Ishikawa (cell line): Measurements from ENCODE around the gene SGSH.

Experiments
- CEBPB ChIP-seq: IDR thresholded peaks from 2 replicates; pipeline ENCODE4 v1.6.1; 2012
- CREB1 ChIP-seq: IDR thresholded peaks from 2 replicates; pipeline ENCODE4 v1.6.1; 2012; ENCODE audit warnings: low read depth
- FOXM1 ChIP-seq: IDR thresholded peaks from 2 replicates; pipeline ENCODE4 v1.6.1; 2012; ENCODE audit warnings: low read depth, borderline replicate concordance
- TCF12 ChIP-seq: IDR thresholded peaks from 2 replicates; pipeline ENCODE4 v1.6.1; 2012; ENCODE audit warnings: low read depth
- YY1 ChIP-seq: IDR thresholded peaks from 2 replicates; pipeline ENCODE4 v1.6.1; 2012; ENCODE audit warnings: low read depth
- TF ChIP-seq, protein P1 (sequence below): IDR thresholded peaks from 2 replicates; pipeline ENCODE4 v1.6.1; 2012
- TF ChIP-seq, protein P2 (sequence below): IDR thresholded peaks from 2 replicates; pipeline ENCODE4 v1.6.1; 2012; ENCODE audit warnings: low read depth, mild to moderate bottlenecking

- TF ChIP-seq CEBPB (no peak), YY1 (no peak), TCF12 (no peak), FOXM1 (no peak), CREB1 (no peak)
- TF ChIP-seq, protein P1, sequence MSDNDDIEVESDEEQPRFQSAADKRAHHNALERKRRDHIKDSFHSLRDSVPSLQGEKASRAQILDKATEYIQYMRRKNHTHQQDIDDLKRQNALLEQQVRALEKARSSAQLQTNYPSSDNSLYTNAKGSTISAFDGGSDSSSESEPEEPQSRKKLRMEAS = no peak
- TF ChIP-seq, protein P2, sequence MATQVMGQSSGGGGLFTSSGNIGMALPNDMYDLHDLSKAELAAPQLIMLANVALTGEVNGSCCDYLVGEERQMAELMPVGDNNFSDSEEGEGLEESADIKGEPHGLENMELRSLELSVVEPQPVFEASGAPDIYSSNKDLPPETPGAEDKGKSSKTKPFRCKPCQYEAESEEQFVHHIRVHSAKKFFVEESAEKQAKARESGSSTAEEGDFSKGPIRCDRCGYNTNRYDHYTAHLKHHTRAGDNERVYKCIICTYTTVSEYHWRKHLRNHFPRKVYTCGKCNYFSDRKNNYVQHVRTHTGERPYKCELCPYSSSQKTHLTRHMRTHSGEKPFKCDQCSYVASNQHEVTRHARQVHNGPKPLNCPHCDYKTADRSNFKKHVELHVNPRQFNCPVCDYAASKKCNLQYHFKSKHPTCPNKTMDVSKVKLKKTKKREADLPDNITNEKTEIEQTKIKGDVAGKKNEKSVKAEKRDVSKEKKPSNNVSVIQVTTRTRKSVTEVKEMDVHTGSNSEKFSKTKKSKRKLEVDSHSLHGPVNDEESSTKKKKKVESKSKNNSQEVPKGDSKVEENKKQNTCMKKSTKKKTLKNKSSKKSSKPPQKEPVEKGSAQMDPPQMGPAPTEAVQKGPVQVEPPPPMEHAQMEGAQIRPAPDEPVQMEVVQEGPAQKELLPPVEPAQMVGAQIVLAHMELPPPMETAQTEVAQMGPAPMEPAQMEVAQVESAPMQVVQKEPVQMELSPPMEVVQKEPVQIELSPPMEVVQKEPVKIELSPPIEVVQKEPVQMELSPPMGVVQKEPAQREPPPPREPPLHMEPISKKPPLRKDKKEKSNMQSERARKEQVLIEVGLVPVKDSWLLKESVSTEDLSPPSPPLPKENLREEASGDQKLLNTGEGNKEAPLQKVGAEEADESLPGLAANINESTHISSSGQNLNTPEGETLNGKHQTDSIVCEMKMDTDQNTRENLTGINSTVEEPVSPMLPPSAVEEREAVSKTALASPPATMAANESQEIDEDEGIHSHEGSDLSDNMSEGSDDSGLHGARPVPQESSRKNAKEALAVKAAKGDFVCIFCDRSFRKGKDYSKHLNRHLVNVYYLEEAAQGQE = no peak
Measured at GRCh38 chr17:80204626-80205468, 15.3 kb downstream of the SGSH start.
